Large intestine (tissue), 12 donors: ENCODE measurements around the gene CRAT. TPM values are rescaled to one million over a fixed set of nuclear protein-coding genes. Genes with fewer than 3 reads are reported as not detected.

ENCODE experiments used
- DNase-seq, 2 donors: peaks; one replicate each; pipeline versions ENCODE4 v3.0.0 to v3.0.0-alpha.2; 2013
- H3K27ac ChIP-seq: one replicate; pipeline ENCODE4 v1.5.1; 2013; ENCODE audit warnings: low read length
- H3K27me3 ChIP-seq: 2 replicates; pipeline ENCODE4 v1.6.1; 2013; ENCODE audit warnings: low read length; ENCODE audit not compliant: control insufficient read depth, insufficient read depth
- H3K36me3 ChIP-seq: 2 replicates; pipeline ENCODE4 v1.6.1; 2013; ENCODE audit warnings: low read length; ENCODE audit not compliant: control insufficient read depth, insufficient read depth
- H3K4me1 ChIP-seq: one replicate; pipeline ENCODE4 v1.6.1; 2013; ENCODE audit warnings: low read length; ENCODE audit not compliant: control insufficient read depth, insufficient read depth
- H3K4me3 ChIP-seq: one replicate; pipeline ENCODE4 v1.5.1; 2013; ENCODE audit warnings: low read length
- H3K9me3 ChIP-seq: one replicate; pipeline ENCODE4 v1.6.1; 2013; ENCODE audit warnings: mild to moderate bottlenecking, low read depth, low read length, moderate library complexity; ENCODE audit not compliant: control insufficient read depth
- WGBS: methylation state at CpG from one replicate; pipeline ENCODE4 v1.1.5; 2013; ENCODE audit warnings: low lambda C conversion rate; ENCODE audit not compliant: insufficient coverage; 5-methylcytosine and 5-hydroxymethylcytosine counted together
- long read RNA-seq, 11 donors: transcript quantifications; one replicate each; lab custom pipeline, GENCODE V29; 2026
- polyA plus RNA-seq: library from polyadenylated mRNA; unstranded; fragments of 120-200 nt; gene quantifications from one replicate; pipeline ENCODE4 v1.2.1, GENCODE V29; 2013

The CRAT gene
- polyA plus RNA-seq, result 84.3 TPM
- long read RNA-seq, donor 1, partial matches to known transcripts, result 0 of 10 reads
- long read RNA-seq, donor 1, other reads (novel, unspliced or antisense), result 0 of 10 reads
- long read RNA-seq, donor 2, partial matches to known transcripts, result 29 of 48 reads
- long read RNA-seq, donor 2, other reads (novel, unspliced or antisense), result 11 of 48 reads
- long read RNA-seq, donor 3, result 0 reads
- long read RNA-seq, donor 4, partial matches to known transcripts, result 0 of 5 reads
- long read RNA-seq, donor 4, other reads (novel, unspliced or antisense), result 0 of 5 reads
- long read RNA-seq, donor 5, partial matches to known transcripts, result 0 of 2 reads
- long read RNA-seq, donor 5, other reads (novel, unspliced or antisense), result 0 of 2 reads
- long read RNA-seq, donor 6, transcript CRAT-201 (14 exons, 2,763 nt), result major isoform, 5 of 19 reads
- long read RNA-seq, donor 6, partial matches to known transcripts, result 7 of 19 reads
- long read RNA-seq, donor 6, other reads (novel, unspliced or antisense), result 0 of 19 reads
- long read RNA-seq, donor 7, partial matches to known transcripts, result 7 of 10 reads
- long read RNA-seq, donor 7, other reads (novel, unspliced or antisense), result 0 of 10 reads
- long read RNA-seq, donor 8, partial matches to known transcripts, result 0 of 9 reads
- long read RNA-seq, donor 8, other reads (novel, unspliced or antisense), result 0 of 9 reads
- long read RNA-seq, donor 9, transcript CRAT-201 (14 exons, 2,763 nt), result major isoform, 7 of 22 reads
- long read RNA-seq, donor 9, partial matches to known transcripts, result 10 of 22 reads
- long read RNA-seq, donor 9, other reads (novel, unspliced or antisense), result 0 of 22 reads
- long read RNA-seq, donor 10, transcript CRAT-201 (14 exons, 2,763 nt), result major isoform, 9 of 24 reads
- long read RNA-seq, donor 10, transcript CRAT-207 (15 exons, 2,253 nt), result major isoform, 9 of 24 reads
- long read RNA-seq, donor 10, partial matches to known transcripts, result 5 of 24 reads
- long read RNA-seq, donor 10, other reads (novel, unspliced or antisense), result 0 of 24 reads
- long read RNA-seq, donor 11, transcript CRAT-201 (14 exons, 2,763 nt), result major isoform, 8 of 17 reads
- long read RNA-seq, donor 11, partial matches to known transcripts, result 6 of 17 reads
- long read RNA-seq, donor 11, other reads (novel, unspliced or antisense), result 0 of 17 reads

DNA sequence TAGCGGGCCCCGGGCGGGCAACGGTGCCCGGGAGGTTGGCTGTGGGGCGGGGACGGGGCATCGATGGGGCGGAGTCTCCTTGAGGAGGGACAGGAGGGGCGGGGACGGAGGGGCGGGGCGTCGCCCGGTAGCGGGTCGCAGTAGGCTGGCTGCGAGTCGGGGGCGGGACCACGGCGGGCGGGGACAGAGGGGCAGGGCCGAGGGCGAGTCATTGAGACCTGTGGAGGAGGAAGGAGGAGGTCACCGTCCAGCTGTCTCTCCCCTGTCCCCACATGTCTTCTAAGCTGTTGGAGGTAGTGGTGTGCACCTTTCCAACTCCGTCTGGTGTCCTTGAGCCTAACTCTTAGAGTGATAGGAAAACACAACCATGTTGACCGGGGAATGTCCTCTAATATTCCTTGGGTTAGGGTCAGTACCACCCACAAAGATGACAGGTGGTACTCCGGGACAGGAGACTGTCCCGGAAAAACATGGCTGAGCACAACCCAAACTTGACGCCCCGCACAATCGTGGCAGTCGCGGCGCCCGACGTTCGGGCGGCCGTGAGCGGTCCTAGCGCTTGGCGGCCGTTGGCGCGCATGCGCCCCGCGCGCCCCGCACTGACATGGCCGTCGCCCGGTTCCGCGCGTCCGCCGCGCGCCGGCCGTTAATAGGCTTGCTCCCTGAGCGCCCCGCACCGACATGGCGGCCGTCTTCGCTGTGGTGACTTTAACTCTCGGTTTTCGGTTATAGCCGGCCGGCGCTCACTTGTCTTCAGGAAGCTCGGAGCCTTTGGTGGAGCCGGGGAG lies at the start of gene CRAT, which contains the start of gene PTPA:
CRAT (minus strand) TSS at position 54 of the 788 bp plus-strand sequence. CDS start 284 bp downstream, outside the sequence.
PTPA (plus strand) TSS at position 676 of the 788 bp plus-strand sequence. CDS start 186 bp downstream, outside the sequence.
- H3K36me3 ChIP-seq, result peaks cover 19% of the 10 kb centered on the region
- peaks cover 23% of the 10 kb centered on the region for H3K4me1 ChIP-seq
- peak; percentile 91 to 93 for DNase-seq
- no peaks in the 10 kb centered on the region for H3K9me3 ChIP-seq
- WGBS, result no CpG with 5 or more reads among the region's 77 CpGs
- H3K27me3 ChIP-seq, result no peaks in the 10 kb centered on the region
- H3K27ac ChIP-seq, result peak within 1 kb of the TSS; percentile 98
- H3K4me3 ChIP-seq, result peak within 1 kb of the TSS; percentile 82

DNA sequence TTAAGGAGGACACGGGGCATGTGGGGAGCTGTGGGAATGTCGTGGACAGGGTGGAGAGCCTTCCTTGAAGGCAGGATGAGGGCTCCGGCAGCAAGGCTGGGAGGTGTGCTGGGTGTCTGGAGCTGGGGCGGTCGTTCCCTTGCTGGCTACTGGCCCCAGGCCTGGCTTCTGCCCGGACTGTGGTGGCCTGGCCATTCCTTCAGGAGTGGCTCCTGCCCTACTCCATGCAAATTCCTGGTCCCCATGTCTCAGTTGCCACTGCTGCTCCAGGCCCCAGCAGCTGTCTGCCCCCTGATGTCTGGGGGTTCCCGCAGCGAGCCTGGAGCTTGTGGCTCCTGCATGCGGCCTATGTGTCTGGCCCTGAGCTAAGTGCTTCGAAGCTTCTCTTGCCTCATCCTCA lies 45.6 kb upstream of the CRAT start:
- Histone ChIP-seq H3K4me1 (no peaks in the 10 kb centered on the region), H3K9me3 (no peaks in the 10 kb centered on the region), H3K27ac (no peak overlapping the region), H3K27me3 (no peaks in the 10 kb centered on the region), H3K36me3 (peaks cover 18% of the 10 kb centered on the region), H3K4me3 (no peak overlapping the region)
- no CpG with 5 or more reads among the region's 10 CpGs for WGBS
- no peak for DNase-seq

DNA sequence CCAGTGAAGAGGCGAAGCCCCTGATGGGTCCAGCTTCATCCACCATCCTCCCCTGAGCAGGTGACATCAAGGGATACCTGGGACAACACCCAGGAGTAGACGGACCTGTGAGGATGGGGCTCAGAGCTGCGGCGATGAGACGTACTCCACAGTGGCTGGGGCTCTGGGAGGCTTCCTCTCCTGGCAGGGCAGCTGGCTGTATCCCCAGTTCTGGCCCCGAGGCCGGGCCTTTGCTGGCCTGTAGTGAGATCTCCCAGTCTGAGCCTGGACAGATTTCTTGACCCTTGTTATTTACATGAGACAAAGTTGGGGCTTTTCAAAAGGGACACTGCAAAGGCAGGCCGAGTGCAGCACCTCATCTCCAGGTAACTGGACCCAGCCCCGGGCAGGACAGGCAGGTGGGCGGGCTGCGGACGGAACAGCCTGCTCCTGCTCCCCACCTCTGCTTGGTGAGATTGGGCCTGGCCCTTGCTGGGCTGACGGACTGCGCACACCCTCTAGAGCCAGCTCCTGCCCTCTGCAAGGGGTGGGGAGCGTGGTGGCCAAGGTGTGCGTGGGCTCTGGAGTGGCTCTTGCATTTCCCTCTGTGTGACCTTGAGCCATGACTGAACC lies 44.4 kb upstream of the CRAT start:
- Histone ChIP-seq H3K27ac (no peak overlapping the region), H3K9me3 (no peaks in the 10 kb centered on the region), H3K36me3 (peaks cover 24% of the 10 kb centered on the region), H3K4me3 (no peak overlapping the region), H3K27me3 (no peaks in the 10 kb centered on the region), H3K4me1 (no peaks in the 10 kb centered on the region)
- DNase-seq, result no peak
- no CpG with 5 or more reads among the region's 16 CpGs for WGBS

DNA sequence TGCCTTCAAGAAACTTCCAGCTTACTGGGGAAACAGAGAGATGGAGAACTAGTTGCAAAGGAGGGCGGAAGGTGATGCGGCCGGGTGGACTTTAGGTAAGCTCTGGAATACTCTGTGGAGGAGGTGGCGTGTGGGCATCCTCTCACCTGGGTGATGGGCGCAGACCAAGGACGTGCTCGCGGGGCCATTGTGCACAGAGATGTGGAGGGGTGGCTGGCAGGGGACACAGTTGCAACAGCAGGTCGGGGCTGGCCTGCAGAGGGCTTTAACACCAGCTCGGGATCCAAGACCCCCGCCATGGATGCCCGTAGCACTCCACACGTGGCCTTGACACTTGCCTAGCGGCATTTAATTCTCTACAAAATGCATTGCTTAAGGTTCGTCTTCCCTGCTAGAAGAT lies 40.9 kb upstream of the CRAT start:
- WGBS, result no CpG with 5 or more reads among the region's 15 CpGs
- peaks cover 3% of the 10 kb centered on the region for H3K4me1 ChIP-seq
- no peaks in the 10 kb centered on the region for H3K27me3 ChIP-seq
- no peak overlapping the region for H3K4me3 ChIP-seq
- no peaks in the 10 kb centered on the region for H3K9me3 ChIP-seq
- peaks cover 49% of the 10 kb centered on the region for H3K36me3 ChIP-seq
- H3K27ac ChIP-seq, result no peak overlapping the region
- DNase-seq, result no peak

DNA sequence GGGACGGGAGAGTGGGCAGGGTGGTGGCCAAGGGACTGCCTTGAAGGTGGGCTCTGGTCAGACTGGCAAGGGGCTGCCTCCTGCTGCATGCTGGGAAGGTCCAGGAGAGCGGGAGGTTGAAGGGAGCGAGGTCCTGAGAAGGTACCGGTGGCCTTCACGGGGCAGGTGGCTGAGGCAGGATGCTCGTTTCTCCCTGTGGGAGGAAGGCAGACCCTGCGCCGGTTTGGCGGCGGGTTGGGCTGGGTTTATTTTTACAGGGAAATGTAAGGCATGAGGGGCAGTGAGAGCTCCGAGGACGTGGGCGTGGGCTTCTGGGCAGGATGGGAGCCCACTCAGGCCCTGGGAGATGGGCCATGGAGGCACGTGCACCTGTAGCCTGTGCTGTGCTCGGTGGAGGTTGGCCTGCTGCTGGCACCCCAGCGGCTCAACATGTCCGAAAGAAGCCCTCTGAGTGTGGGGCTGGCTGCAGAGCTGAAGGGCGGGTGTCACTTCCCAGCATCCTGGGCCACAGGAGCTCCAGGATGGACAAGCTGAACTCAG lies 40.1 kb upstream of the CRAT start:
- no peaks in the 10 kb centered on the region for H3K27me3 ChIP-seq
- H3K4me3 ChIP-seq, result no peak overlapping the region
- H3K4me1 ChIP-seq, result peaks cover 10% of the 10 kb centered on the region
- H3K27ac ChIP-seq, result no peak overlapping the region
- peaks cover 51% of the 10 kb centered on the region for H3K36me3 ChIP-seq
- no peak for DNase-seq
- WGBS, result no CpG with 5 or more reads among the region's 18 CpGs
- H3K9me3 ChIP-seq, result no peaks in the 10 kb centered on the region

DNA sequence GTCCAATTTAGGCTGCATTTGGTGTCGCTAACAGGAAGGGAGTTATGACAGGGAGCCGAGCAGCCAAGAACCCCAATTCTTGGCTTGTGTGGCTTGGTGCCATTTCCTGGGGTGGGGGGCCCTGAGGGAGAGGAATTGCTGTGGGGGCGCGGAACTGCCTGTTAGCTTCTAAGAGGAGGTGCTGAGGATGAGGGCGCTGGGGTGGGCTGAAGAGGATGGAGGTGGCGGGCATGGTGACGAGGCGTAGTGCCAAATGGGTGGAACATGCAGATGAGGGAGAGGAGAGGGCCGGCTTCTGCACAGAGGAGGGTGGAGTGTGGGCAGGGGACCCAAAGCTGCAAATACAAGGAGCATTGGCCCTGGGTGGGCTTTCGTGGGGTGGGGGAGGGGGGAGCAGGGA lies 39.5 kb upstream of the CRAT start:
- WGBS, result no CpG with 5 or more reads among the region's 10 CpGs
- H3K36me3 ChIP-seq, result peaks cover 50% of the 10 kb centered on the region

DNA sequence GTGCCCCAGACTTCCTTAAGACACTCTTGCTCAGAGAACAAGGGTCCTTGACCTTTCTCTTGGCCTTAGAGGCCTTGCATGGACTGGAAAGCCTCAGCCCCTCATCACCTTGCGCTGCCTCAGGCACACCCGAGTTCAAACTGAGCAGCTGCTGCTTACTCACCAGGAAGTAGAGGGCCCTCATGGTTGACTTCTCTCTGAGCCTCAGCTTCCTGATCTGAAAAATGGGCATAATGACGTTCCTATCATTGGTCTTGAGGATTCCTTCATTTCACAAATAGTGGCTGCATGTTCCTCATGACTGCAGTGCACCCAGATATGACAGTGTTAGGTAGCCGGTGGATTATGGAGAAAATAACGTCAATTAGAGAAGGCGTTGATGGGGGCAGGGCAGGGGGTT lies 38.8 kb upstream of the CRAT start:
- DNase-seq, result no peak
- no CpG with 5 or more reads among the region's 6 CpGs for WGBS
- Histone ChIP-seq H3K27ac (no peak overlapping the region), H3K4me3 (no peak overlapping the region), H3K4me1 (peaks cover 17% of the 10 kb centered on the region), H3K36me3 (peaks cover 50% of the 10 kb centered on the region), H3K27me3 (no peaks in the 10 kb centered on the region), H3K9me3 (no peaks in the 10 kb centered on the region)

More for the DNA sequence above, 39.5 kb upstream of the CRAT start:
- H3K4me1 ChIP-seq, result peaks cover 16% of the 10 kb centered on the region
- H3K27me3 ChIP-seq, result no peaks in the 10 kb centered on the region
- DNase-seq, result no peak
- H3K9me3 ChIP-seq, result no peaks in the 10 kb centered on the region
- H3K27ac ChIP-seq, result no peak overlapping the region
- no peak overlapping the region for H3K4me3 ChIP-seq

DNA sequence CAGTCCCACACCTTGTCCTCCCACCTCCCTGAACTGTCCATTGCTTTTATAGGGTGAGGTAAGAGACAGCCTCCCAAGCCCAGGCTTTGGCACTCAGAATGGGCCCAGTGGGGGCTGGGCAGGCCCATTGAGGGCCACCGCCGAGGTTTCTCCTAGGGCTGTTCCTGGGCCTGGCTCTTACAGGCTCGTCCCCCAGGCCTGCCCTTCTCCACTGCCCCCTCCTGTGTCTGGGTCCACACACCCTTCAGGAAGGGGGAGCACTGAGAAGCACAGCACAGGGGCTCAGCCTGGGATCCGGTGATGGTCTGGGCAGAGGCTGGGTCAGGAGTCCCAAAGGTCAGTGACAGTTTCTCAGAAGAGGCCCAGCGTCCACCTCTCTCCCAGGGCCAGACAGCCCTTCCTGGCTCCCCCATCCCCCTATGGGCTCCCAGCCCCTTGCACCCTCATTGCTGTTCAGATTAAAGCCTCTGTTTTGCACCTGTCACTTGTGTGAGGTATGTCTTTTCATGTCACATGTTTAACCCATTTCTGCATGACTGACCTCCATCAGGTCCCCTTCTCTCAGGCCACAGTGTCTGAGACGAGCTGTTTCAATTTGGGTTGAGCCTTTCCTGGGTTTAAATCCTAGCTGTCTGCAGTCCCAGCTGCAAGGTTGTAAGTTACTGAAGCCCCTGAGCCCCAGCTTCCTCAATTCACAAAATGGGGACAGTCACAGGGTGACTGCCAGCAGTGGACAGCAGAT lies 38.0 kb upstream of the CRAT start:
- Histone ChIP-seq H3K9me3 (no peaks in the 10 kb centered on the region), H3K4me1 (peaks cover 20% of the 10 kb centered on the region), H3K4me3 (no peak overlapping the region), H3K27ac (no peak overlapping the region), H3K27me3 (no peaks in the 10 kb centered on the region), H3K36me3 (peaks cover 56% of the 10 kb centered on the region)
- DNase-seq, result no peak
- no CpG with 5 or more reads among the region's 6 CpGs for WGBS
